Caco-2 (cell line): ENCODE data around the gene KLHL41. TPM values are rescaled to one million over a fixed set of nuclear protein-coding genes. Genes with fewer than 3 reads are reported as not detected.

Experiments
- BruUV-seq: library from RNA; stranded (reverse); fragments of 400-500 nt; replicated peaks from 2 replicates; lab custom pipeline; 2021; lab: Mats Ljungman, UMichigan
- CTCF ChIA-PET: fragments of 300-600 bp; sonication (Branson Sonifier 250); formaldehyde crosslinking; loops from one replicate; lab custom pipeline; 2022; ENCODE audit warnings: antibody characterized with exemption; lab: Charles Lee
- POLR2A ChIA-PET: fragments of 300-600 bp; sonication (Branson Sonifier 250); formaldehyde crosslinking; loops from one replicate; lab custom pipeline; 2022; ENCODE audit warnings: antibody characterized with exemption; lab: Charles Lee
- DNase-seq, 2 experiments: peaks; one replicate each; pipeline versions ENCODE4 v3.0.0 to v3.0.0-alpha.2; 2020 to 2022
- H3K27me3 ChIP-seq: replicated peaks from 2 replicates; pipeline ENCODE4 v1.6.0; 2011; ENCODE audit warnings: low read length; ENCODE audit not compliant: control insufficient read depth, insufficient read depth
- H3K36me3 ChIP-seq: 2 replicates; pipeline ENCODE4 v1.5.1; 2011; ENCODE audit warnings: low read length; ENCODE audit not compliant: control insufficient read depth, insufficient read depth
- H3K4me1 ChIP-seq: fragments of 250-450 bp; sonication (Bioruptor Pico); 2 replicates; pipeline ENCODE4 v1.5.1; 2020; ENCODE audit warnings: mild to moderate bottlenecking
- H3K4me3 ChIP-seq: 2 replicates; pipeline ENCODE4 v1.5.1; 2011; ENCODE audit warnings: low read depth, mild to moderate bottlenecking, control low read depth, low read length
- H3K9me3 ChIP-seq: fragments of 250-450 bp; sonication (Bioruptor Pico); 2 replicates; pipeline ENCODE4 v1.5.1; 2020; ENCODE audit warnings: mild to moderate bottlenecking, moderate library complexity
- H3K27ac Mint-ChIP-seq: one replicate; pipeline ENCODE4 v1.8.0; 2022; ENCODE audit warnings: mixed read lengths; ENCODE audit not compliant: unreplicated experiment
- H3K27me3 Mint-ChIP-seq: one replicate; pipeline ENCODE4 v1.8.0; 2022; ENCODE audit warnings: mixed read lengths; ENCODE audit not compliant: insufficient read depth, unreplicated experiment
- H3K36me3 Mint-ChIP-seq: one replicate; pipeline ENCODE4 v1.8.0; 2022; ENCODE audit warnings: mild to moderate bottlenecking, mixed read lengths; ENCODE audit not compliant: insufficient read depth, unreplicated experiment
- H3K4me1 Mint-ChIP-seq: one replicate; pipeline ENCODE4 v1.8.0; 2022; ENCODE audit warnings: low read depth, mixed read lengths; ENCODE audit not compliant: unreplicated experiment
- H3K4me3 Mint-ChIP-seq: one replicate; pipeline ENCODE4 v1.8.0; 2022; ENCODE audit warnings: mild to moderate bottlenecking, moderate library complexity, mixed read lengths; ENCODE audit not compliant: unreplicated experiment
- H3K9me3 Mint-ChIP-seq: one replicate; pipeline ENCODE4 v1.8.0; 2022; ENCODE audit warnings: mixed read lengths; ENCODE audit not compliant: unreplicated experiment
- CTCF ChIP-seq, 2 experiments: fragments of 200-600 bp in 1 of 2; IDR thresholded peaks; 1 replicate in 1 of 2; 2 replicates in 1 of 2; pipeline versions ENCODE4 v1.5.1 to v1.8.0; 2011 to 2022; ENCODE audit warnings: antibody characterized with exemption in 1 of 2, control low read depth in 1 of 2, inconsistent platforms in 1 of 2, low read depth in 1 of 2, low read length in 1 of 2, mild to moderate bottlenecking in 1 of 2, moderate library complexity in 1 of 2; ENCODE audit not compliant: insufficient read depth in 1 of 2, severe bottlenecking in 1 of 2, unreplicated experiment in 1 of 2
- intact Hi-C: fragments of 100-400 bp; cut with micrococcal nuclease; formaldehyde crosslinking; loops from one replicate; pipeline ENCODE4 v1.10.0; 2022; ENCODE audit not compliant: unreplicated experiment
- total RNA-seq: library from RNA; stranded (reverse); gene quantifications from 2 replicates; pipeline ENCODE4 v1.2.3, GENCODE V29; 2022

Gene KLHL41
- total RNA-seq, 1 experiment from 2014 or later, result not detected

DNA sequence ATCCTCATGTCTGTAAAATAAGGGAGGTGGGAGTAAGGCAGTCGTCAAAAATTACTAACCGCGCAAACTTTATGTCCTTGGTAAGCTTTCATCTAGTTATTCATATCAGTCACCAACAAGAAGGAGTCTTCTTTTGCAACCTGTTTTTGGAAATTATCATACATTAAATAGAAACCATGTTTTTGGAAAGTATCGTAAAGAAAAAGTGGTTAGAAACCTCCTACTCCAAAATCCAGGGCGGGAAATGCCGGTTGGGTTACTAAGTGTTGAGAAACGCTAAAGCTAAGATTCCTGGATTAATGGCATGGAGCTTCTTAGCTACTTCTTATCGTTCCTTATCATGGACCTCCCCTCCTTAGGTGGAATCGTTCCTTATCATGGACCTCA lies 29.4 kb upstream of the KLHL41 start:
- H3K4me3 Mint-ChIP-seq, result peak overlapping the region; percentile 63
- ChIA-PET POLR2A (no interaction called here), CTCF (interaction anchor here (0.6 to 1.4 kb wide), 3 partner anchors 13 to 347 kb away, joined by 4 to 8 read pairs (median 4); partner anchors contain the start of gene UBR3)
- no peaks in the 10 kb centered on the region for H3K27me3 Mint-ChIP-seq
- no peaks in the 10 kb centered on the region for H3K36me3 ChIP-seq
- H3K27ac Mint-ChIP-seq, result no peak overlapping the region
- no peaks in the 10 kb centered on the region for H3K9me3 ChIP-seq
- no peaks in the 10 kb centered on the region for H3K36me3 Mint-ChIP-seq
- peak overlapping the region; percentile 77 for H3K4me3 ChIP-seq
- H3K27me3 ChIP-seq, result no peaks in the 10 kb centered on the region
- no peak for TF ChIP-seq CTCF (IDR thresholded peaks at IDR 0.05; ENCODE audit: insufficient read depth in 1 of 2, low read depth in 1 of 2, low read length in 1 of 2, severe bottlenecking in 1 of 2, unreplicated experiment in 1 of 2)
- peaks cover 2% of the 10 kb centered on the region; the same call in 1 of the 2 replicates for H3K4me1 ChIP-seq
- no TSS peak for BruUV-seq
- intact Hi-C loops, result no loop called here
- no peak for DNase-seq
- no peaks in the 10 kb centered on the region for H3K9me3 Mint-ChIP-seq
- H3K4me1 Mint-ChIP-seq, result peaks cover 12% of the 10 kb centered on the region

- no peaks in the 10 kb centered on the region for H3K27me3 Mint-ChIP-seq
- H3K9me3 Mint-ChIP-seq, result no peaks in the 10 kb centered on the region
- Histone ChIP-seq H3K36me3 (no peaks in the 10 kb centered on the region), H3K4me3 (no peak overlapping the region), H3K27me3 (no peaks in the 10 kb centered on the region), H3K9me3 (no peaks in the 10 kb centered on the region), H3K4me1 (peaks cover 7% of the 10 kb centered on the region; the same call in 1 of the 2 replicates)
- no TSS peak for BruUV-seq
- ChIA-PET CTCF (no interaction called here), POLR2A (no interaction called here)
- intact Hi-C loops, result no loop called here
- TF ChIP-seq CTCF (IDR thresholded peaks at IDR 0.05; ENCODE audit: insufficient read depth in 1 of 2, low read depth in 1 of 2, low read length in 1 of 2, severe bottlenecking in 1 of 2, unreplicated experiment in 1 of 2), result no peak
- no peak overlapping the region for H3K4me3 Mint-ChIP-seq
- DNase-seq, result no peak
- H3K36me3 Mint-ChIP-seq, result no peaks in the 10 kb centered on the region
- peaks cover 12% of the 10 kb centered on the region for H3K4me1 Mint-ChIP-seq
- no peak overlapping the region for H3K27ac Mint-ChIP-seq
Measured at GRCh38 chr2:169485650-169486138, 23.8 kb upstream of the KLHL41 start.

DNA sequence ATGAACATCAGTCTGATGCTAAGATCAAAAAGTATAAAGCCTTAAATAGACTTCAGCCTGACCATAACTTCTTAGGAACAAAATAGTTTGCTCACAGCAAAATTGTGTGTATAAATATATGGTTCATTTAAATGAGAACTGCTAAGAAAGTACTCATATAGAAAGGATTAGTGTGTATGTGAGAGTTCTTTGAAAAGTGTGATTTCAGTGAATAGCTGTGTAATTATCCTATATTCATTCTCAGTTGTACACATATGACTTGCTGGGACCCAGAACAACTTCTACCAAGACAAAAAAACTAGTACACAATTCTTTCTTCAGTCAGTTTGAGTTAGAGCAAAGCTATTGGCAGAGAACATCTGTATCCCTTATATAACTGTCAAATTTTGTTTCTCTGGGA lies 23.0 kb upstream of the KLHL41 start:
- ChIA-PET POLR2A (no interaction called here), CTCF (no interaction called here)
- H3K36me3 ChIP-seq, result no peaks in the 10 kb centered on the region
- Mint-ChIP-seq H3K27me3 (no peaks in the 10 kb centered on the region), H3K27ac (no peak overlapping the region), H3K4me1 (peaks cover 5% of the 10 kb centered on the region), H3K36me3 (no peaks in the 10 kb centered on the region), H3K4me3 (no peak overlapping the region), H3K9me3 (no peaks in the 10 kb centered on the region)
- peaks cover 7% of the 10 kb centered on the region; the same call in 1 of the 2 replicates for H3K4me1 ChIP-seq
- no peaks in the 10 kb centered on the region for H3K9me3 ChIP-seq
- no peak for DNase-seq
- no peak overlapping the region for H3K4me3 ChIP-seq
- H3K27me3 ChIP-seq, result no peaks in the 10 kb centered on the region
- no TSS peak for BruUV-seq
- no peak for TF ChIP-seq CTCF (IDR thresholded peaks at IDR 0.05; ENCODE audit: insufficient read depth in 1 of 2, low read depth in 1 of 2, low read length in 1 of 2, severe bottlenecking in 1 of 2, unreplicated experiment in 1 of 2)
- intact Hi-C loops, result no loop called here
